ENCODE measurements around the gene CTTN.
"Not testable (repeated sequence)": the region's sequence is repeated elsewhere in the genome, so short reads cannot be mapped to it uniquely, and the experiment has no call there.

Gene CTTN

GRCh38 chr11:70399681-70400112 is 1.4 kb downstream of the CTTN start:
- H3K27me3 ChIP-seq (replicated peaks; ENCODE audit: control insufficient read depth, insufficient read depth, low read length) = no peaks in the 10 kb centered on the region
- H3K4me1 ChIP-seq (ENCODE audit: control insufficient read depth, insufficient read depth, low read length) = peaks cover 43% of the 10 kb centered on the region
- peak; percentile 94 for DNase-seq (ENCODE audit: low read depth)
- H3K9ac ChIP-seq (ENCODE audit: low read length) = peak overlapping the region; percentile 94
- H3K4me3 ChIP-seq (ENCODE audit: low read length) = peak overlapping the region; percentile 86
- no peaks in the 10 kb centered on the region for H3K9me3 ChIP-seq (ENCODE audit: control insufficient read depth, low read length)
- H3K36me3 ChIP-seq (ENCODE audit: control insufficient read depth, insufficient read depth, low read length, severe bottlenecking) = no peaks in the 10 kb centered on the region

GRCh38 chr11:70400643-70401042 is 2.3 kb downstream of the CTTN start:
- peaks cover 6% of the 10 kb centered on the region for H3K36me3 ChIP-seq (ENCODE audit: control insufficient read depth, insufficient read depth, low read length, severe bottlenecking)
- H3K9me3 ChIP-seq (ENCODE audit: control insufficient read depth, low read length) = no peaks in the 10 kb centered on the region
- peak overlapping the region; percentile 86 for H3K4me3 ChIP-seq (ENCODE audit: low read length)
- H3K27me3 ChIP-seq (replicated peaks; ENCODE audit: control insufficient read depth, insufficient read depth, low read length) = no peaks in the 10 kb centered on the region
- H3K9ac ChIP-seq (ENCODE audit: low read length) = peak overlapping the region; percentile 94
- DNase-seq (ENCODE audit: low read depth) = no peak
- peaks cover 43% of the 10 kb centered on the region for H3K4me1 ChIP-seq (ENCODE audit: control insufficient read depth, insufficient read depth, low read length)

GRCh38 chr11:70402016-70402415 is 3.7 kb downstream of the CTTN start:
- Histone ChIP-seq H3K36me3 (ENCODE audit: control insufficient read depth, insufficient read depth, low read length, severe bottlenecking) (peaks cover 19% of the 10 kb centered on the region), H3K9me3 (ENCODE audit: control insufficient read depth, low read length) (no peaks in the 10 kb centered on the region), H3K27me3 (replicated peaks; ENCODE audit: control insufficient read depth, insufficient read depth, low read length) (no peaks in the 10 kb centered on the region), H3K4me3 (ENCODE audit: low read length) (no peak overlapping the region), H3K9ac (ENCODE audit: low read length) (no peak overlapping the region), H3K4me1 (ENCODE audit: control insufficient read depth, insufficient read depth, low read length) (peaks cover 43% of the 10 kb centered on the region)
- peak; percentile 8 for DNase-seq (ENCODE audit: low read depth)

- no peak overlapping the region for H3K4me3 ChIP-seq (ENCODE audit: low read length)
- no peak for DNase-seq (ENCODE audit: low read depth)
- H3K36me3 ChIP-seq (ENCODE audit: control insufficient read depth, insufficient read depth, low read length, severe bottlenecking) = peaks cover 26% of the 10 kb centered on the region
- H3K9ac ChIP-seq (ENCODE audit: low read length) = no peak overlapping the region
- H3K9me3 ChIP-seq (ENCODE audit: control insufficient read depth, low read length) = no peaks in the 10 kb centered on the region
- no peaks in the 10 kb centered on the region for H3K27me3 ChIP-seq (replicated peaks; ENCODE audit: control insufficient read depth, insufficient read depth, low read length)
- H3K4me1 ChIP-seq (ENCODE audit: control insufficient read depth, insufficient read depth, low read length) = peaks cover 36% of the 10 kb centered on the region
Observed at GRCh38 chr11:70402685-70403084, 4.4 kb downstream of the CTTN start.

- Histone ChIP-seq H3K9me3 (ENCODE audit: control insufficient read depth, low read length) (no peaks in the 10 kb centered on the region), H3K27me3 (replicated peaks; ENCODE audit: control insufficient read depth, insufficient read depth, low read length) (no peaks in the 10 kb centered on the region), H3K36me3 (ENCODE audit: control insufficient read depth, insufficient read depth, low read length, severe bottlenecking) (peaks cover 42% of the 10 kb centered on the region), H3K4me1 (ENCODE audit: control insufficient read depth, insufficient read depth, low read length) (peaks cover 34% of the 10 kb centered on the region), H3K9ac (ENCODE audit: low read length) (no peak overlapping the region), H3K4me3 (ENCODE audit: low read length) (no peak overlapping the region)
- DNase-seq (ENCODE audit: low read depth) = no peak
Observed at GRCh38 chr11:70404244-70404643, 5.9 kb downstream of the CTTN start.

- H3K4me1 ChIP-seq (ENCODE audit: control insufficient read depth, insufficient read depth, low read length) = peaks cover 18% of the 10 kb centered on the region
- no peaks in the 10 kb centered on the region for H3K9me3 ChIP-seq (ENCODE audit: control insufficient read depth, low read length)
- peaks cover 58% of the 10 kb centered on the region for H3K36me3 ChIP-seq (ENCODE audit: control insufficient read depth, insufficient read depth, low read length, severe bottlenecking)
- no peak overlapping the region for H3K9ac ChIP-seq (ENCODE audit: low read length)
- no peaks in the 10 kb centered on the region for H3K27me3 ChIP-seq (replicated peaks; ENCODE audit: control insufficient read depth, insufficient read depth, low read length)
- no peak for DNase-seq (ENCODE audit: low read depth)
- H3K4me3 ChIP-seq (ENCODE audit: low read length) = no peak overlapping the region
Observed at GRCh38 chr11:70405679-70406395, 7.5 kb downstream of the CTTN start.

GRCh38 chr11:70407121-70407520 is 8.8 kb downstream of the CTTN start:
- H3K27me3 ChIP-seq (replicated peaks; ENCODE audit: control insufficient read depth, insufficient read depth, low read length) = no peaks in the 10 kb centered on the region
- no peak overlapping the region for H3K9ac ChIP-seq (ENCODE audit: low read length)
- peaks cover 8% of the 10 kb centered on the region for H3K4me1 ChIP-seq (ENCODE audit: control insufficient read depth, insufficient read depth, low read length)
- peaks cover 70% of the 10 kb centered on the region for H3K36me3 ChIP-seq (ENCODE audit: control insufficient read depth, insufficient read depth, low read length, severe bottlenecking)
- no peaks in the 10 kb centered on the region for H3K9me3 ChIP-seq (ENCODE audit: control insufficient read depth, low read length)
- no peak for DNase-seq (ENCODE audit: low read depth)
- H3K4me3 ChIP-seq (ENCODE audit: low read length) = no peak overlapping the region

- no peak overlapping the region for H3K9ac ChIP-seq (ENCODE audit: low read length)
- H3K36me3 ChIP-seq (ENCODE audit: control insufficient read depth, insufficient read depth, low read length, severe bottlenecking) = peaks cover 77% of the 10 kb centered on the region
- no peak overlapping the region for H3K4me3 ChIP-seq (ENCODE audit: low read length)
- H3K9me3 ChIP-seq (ENCODE audit: control insufficient read depth, low read length) = no peaks in the 10 kb centered on the region
- no peaks in the 10 kb centered on the region for H3K27me3 ChIP-seq (replicated peaks; ENCODE audit: control insufficient read depth, insufficient read depth, low read length)
- peaks cover 1% of the 10 kb centered on the region for H3K4me1 ChIP-seq (ENCODE audit: control insufficient read depth, insufficient read depth, low read length)
- DNase-seq (ENCODE audit: low read depth) = no peak
Observed at GRCh38 chr11:70407814-70408213, 9.5 kb downstream of the CTTN start.

GRCh38 chr11:70408326-70408725 is 10.0 kb downstream of the CTTN start:
- H3K9ac ChIP-seq (ENCODE audit: low read length); H3K9me3 ChIP-seq (ENCODE audit: control insufficient read depth, low read length); H3K4me3 ChIP-seq (ENCODE audit: low read length); H3K27me3 ChIP-seq (replicated peaks; ENCODE audit: control insufficient read depth, insufficient read depth, low read length); H3K4me1 ChIP-seq (ENCODE audit: control insufficient read depth, insufficient read depth, low read length); DNase-seq (ENCODE audit: low read depth): not testable (repeated sequence)
- peaks cover 82% of the 10 kb centered on the region for H3K36me3 ChIP-seq (ENCODE audit: control insufficient read depth, insufficient read depth, low read length, severe bottlenecking)

GRCh38 chr11:70409437-70409836 is 11.1 kb downstream of the CTTN start:
- Histone ChIP-seq H3K27me3 (replicated peaks; ENCODE audit: control insufficient read depth, insufficient read depth, low read length) (no peaks in the 10 kb centered on the region), H3K4me3 (ENCODE audit: low read length) (no peak overlapping the region), H3K4me1 (ENCODE audit: control insufficient read depth, insufficient read depth, low read length) (no peaks in the 10 kb centered on the region), H3K36me3 (ENCODE audit: control insufficient read depth, insufficient read depth, low read length, severe bottlenecking) (peaks cover 91% of the 10 kb centered on the region), H3K9ac (ENCODE audit: low read length) (no peak overlapping the region), H3K9me3 (ENCODE audit: control insufficient read depth, low read length) (no peaks in the 10 kb centered on the region)
- no peak for DNase-seq (ENCODE audit: low read depth)

- Histone ChIP-seq H3K9me3 (ENCODE audit: control insufficient read depth, low read length) (no peaks in the 10 kb centered on the region), H3K4me1 (ENCODE audit: control insufficient read depth, insufficient read depth, low read length) (peaks cover 3% of the 10 kb centered on the region), H3K4me3 (ENCODE audit: low read length) (no peak overlapping the region), H3K9ac (ENCODE audit: low read length) (no peak overlapping the region), H3K27me3 (replicated peaks; ENCODE audit: control insufficient read depth, insufficient read depth, low read length) (no peaks in the 10 kb centered on the region), H3K36me3 (ENCODE audit: control insufficient read depth, insufficient read depth, low read length, severe bottlenecking) (peaks cover 96% of the 10 kb centered on the region)
- no peak for DNase-seq (ENCODE audit: low read depth)
Observed at GRCh38 chr11:70409871-70410270, 11.5 kb downstream of the CTTN start.
